SK-MEL-5 (cell line): ENCODE data around the gene P3H2. TPM values are rescaled to one million over a fixed set of nuclear protein-coding genes. Genes with fewer than 3 reads are reported as not detected.

Source experiments
- DNase-seq: peaks from one replicate; pipeline ENCODE4 v3.0.0-alpha.2; 2016; ENCODE audit warnings: low read depth, low spot score
- in situ Hi-C: cut with HindIII; loops from 2 replicates; pipeline ENCODE4 v1.10.0; 2016; ENCODE audit warnings: low sequenced_read_pairs, high pct_unique_total_duplicates, low pct_unique_long_range_greater_than_20kb
- total RNA-seq: library from RNA; depleted of rRNA; stranded (reverse); fragments of >200 nt; shearing (Covaris generic); gene quantifications from 2 replicates; pipeline ENCODE4 v1.2.3, GENCODE V29; 2014

The P3H2 gene
- total RNA-seq, 1 experiment from 2014 or later: 17.5 TPM

- no peak for DNase-seq
Measured at GRCh38 chr3:190013943-190014924, 106.5 kb downstream of the P3H2 start.

GRCh38 chr3:190012784-190013183 is 107.9 kb downstream of the P3H2 start:
- in situ Hi-C loops: no loop called here
- no peak for DNase-seq

More at GRCh38 chr3:190013943-190014924, 106.5 kb downstream of the P3H2 start:
- in situ Hi-C loops: no loop called here

- in situ Hi-C loops: no loop called here
- DNase-seq: peak; percentile 46
Measured at GRCh38 chr3:190012314-190012782, 108.3 kb downstream of the P3H2 start.

GRCh38 chr3:190010486-190010885 is 110.2 kb downstream of the P3H2 start:
- no peak for DNase-seq
- in situ Hi-C loops: no loop called here

- in situ Hi-C loops: no loop called here
- DNase-seq: no peak
Measured at GRCh38 chr3:190009614-190010013, 111.1 kb downstream of the P3H2 start.

GRCh38 chr3:190008432-190008831 is 112.3 kb downstream of the P3H2 start:
- in situ Hi-C loops: no loop called here
- no peak for DNase-seq

- no peak for DNase-seq
- in situ Hi-C loops: no loop called here
Measured at GRCh38 chr3:190005343-190006113, 115.2 kb downstream of the P3H2 start.

- in situ Hi-C loops: no loop called here
- DNase-seq: no peak
Measured at GRCh38 chr3:190004656-190005055, 116.0 kb downstream of the P3H2 start.

- in situ Hi-C loops: no loop called here
- DNase-seq: no peak
Measured at GRCh38 chr3:190003681-190004123, 117.0 kb downstream of the P3H2 start.

GRCh38 chr3:190003068-190003467 is 117.6 kb downstream of the P3H2 start:
- in situ Hi-C loops: no loop called here

GRCh38 chr3:190001426-190001825 is 119.3 kb downstream of the P3H2 start:
- DNase-seq: no peak
- in situ Hi-C loops: no loop called here

More at GRCh38 chr3:190003068-190003467, 117.6 kb downstream of the P3H2 start:
- no peak for DNase-seq

- in situ Hi-C loops: no loop called here
- DNase-seq: no peak
Measured at GRCh38 chr3:190000861-190001196, 119.9 kb downstream of the P3H2 start.

GRCh38 chr3:190000187-190000860 is 120.4 kb downstream of the P3H2 start:
- no peak for DNase-seq

GRCh38 chr3:189999718-190000117 is 121.0 kb downstream of the P3H2 start:
- in situ Hi-C loops: no loop called here
- DNase-seq: no peak

More at GRCh38 chr3:190000187-190000860, 120.4 kb downstream of the P3H2 start:
- in situ Hi-C loops: no loop called here

- in situ Hi-C loops: no loop called here
- DNase-seq: no peak
Measured at GRCh38 chr3:189995129-189995528, 125.6 kb downstream of the P3H2 start.

GRCh38 chr3:189990826-189991225 is 129.9 kb downstream of the P3H2 start:
- no peak for DNase-seq
- in situ Hi-C loops: no loop called here

- in situ Hi-C loops: no loop called here
- DNase-seq: no peak
Measured at GRCh38 chr3:189988854-189989253, 131.8 kb downstream of the P3H2 start.

- in situ Hi-C loops: no loop called here
- no peak for DNase-seq
Measured at GRCh38 chr3:189988322-189988721, 132.4 kb downstream of the P3H2 start.
